Activated CD4-positive, alpha-beta T cell treated with anti-CD3 and anti-CD28 coated beads, Interleukin-2, Interleukin-6, amounts not matched to agents 100 ng/mL and 50 ng/mL, durations not matched to agents 16 hours and 8 hours (primary cell): ENCODE measurements around the gene NNAT.
"Not testable (repeated sequence)": the region's sequence is repeated elsewhere in the genome, so short reads cannot be mapped to it uniquely, and the experiment has no call there.

Experiments
- DNase-seq: peaks from one replicate; pipeline ENCODE4 v3.0.0-alpha.2; 2020

The NNAT gene

GRCh38 chr20:37521061-37521771, at the start of gene NNAT:
Gene NNAT, plus strand, starts transcription at chr20:37521250. Its CDS starts 82 bp downstream, at chr20:37521332.
- no peak for DNase-seq

GRCh38 chr20:37471741-37472235, 49.3 kb upstream of the NNAT start:
- no peak for DNase-seq

- not testable (repeated sequence) for DNase-seq
These were observed 48.6 kb upstream of the NNAT start for GRCh38 chr20:37472435-37472834.

GRCh38 chr20:37473249-37474000, 47.6 kb upstream of the NNAT start:
- DNase-seq = no peak

GRCh38 chr20:37474386-37474785, 46.7 kb upstream of the NNAT start:
- no peak for DNase-seq

- DNase-seq = no peak
These were observed 45.8 kb upstream of the NNAT start for GRCh38 chr20:37475252-37475651.

- no peak for DNase-seq
These were observed 44.0 kb upstream of the NNAT start for GRCh38 chr20:37477041-37477440.

- no peak for DNase-seq
These were observed 41.8 kb upstream of the NNAT start for GRCh38 chr20:37479266-37479665.

GRCh38 chr20:37479925-37480691, 40.9 kb upstream of the NNAT start:
- DNase-seq = no peak

- no peak for DNase-seq
These were observed 40.1 kb upstream of the NNAT start for GRCh38 chr20:37480919-37481318.

GRCh38 chr20:37481610-37482009, 39.4 kb upstream of the NNAT start:
- DNase-seq = no peak

- no peak for DNase-seq
These were observed 36.7 kb upstream of the NNAT start for GRCh38 chr20:37484331-37484730.

GRCh38 chr20:37486209-37486608, 34.8 kb upstream of the NNAT start:
- not testable (repeated sequence) for DNase-seq

GRCh38 chr20:37490663-37491350, 30.2 kb upstream of the NNAT start:
- DNase-seq = no peak

GRCh38 chr20:37492096-37492625, 28.9 kb upstream of the NNAT start:
- no peak for DNase-seq

GRCh38 chr20:37492945-37493344, 28.1 kb upstream of the NNAT start:
- DNase-seq = no peak

- DNase-seq = no peak
These were observed 26.7 kb upstream of the NNAT start for GRCh38 chr20:37494301-37494700.

GRCh38 chr20:37494796-37495195, 26.3 kb upstream of the NNAT start:
- DNase-seq = no peak

- DNase-seq = no peak
These were observed 22.9 kb upstream of the NNAT start for GRCh38 chr20:37498066-37498665.

GRCh38 chr20:37500311-37500710, 20.7 kb upstream of the NNAT start:
- no peak for DNase-seq

- no peak for DNase-seq
These were observed 19.1 kb upstream of the NNAT start for GRCh38 chr20:37501940-37502339.

GRCh38 chr20:37502654-37503053, 18.4 kb upstream of the NNAT start:
- no peak for DNase-seq
